ENCODE data around the gene MPP1. TPM values are rescaled to one million over a fixed set of nuclear protein-coding genes. Genes with fewer than 3 reads are reported as not detected.

Gene MPP1
- total RNA-seq, 4 donors from 2014 or later, result 14.3 to 43.2 (median 17.0) TPM

- H3K9me3 ChIP-seq, result no peaks in the 10 kb centered on the region
- no peaks in the 10 kb centered on the region for H3K4me1 ChIP-seq
- no peak for DNase-seq (ENCODE audit: low spot score in 2 of 2)
- no peak overlapping the region for H3K4me3 ChIP-seq
- WGBS, 2 donors, result 62 to 74% methylated on average over 5 of the region's 5 CpGs
- H3K36me3 ChIP-seq, result no peaks in the 10 kb centered on the region
- H3K27me3 ChIP-seq, result no peaks in the 10 kb centered on the region
- TF ChIP-seq EP300 (IDR thresholded peaks at IDR 0.05) (no peak), POLR2A (IDR thresholded peaks at IDR 0.05) (no peak), CTCF (IDR thresholded peaks at IDR 0.05) (no peak)
- no peak overlapping the region for H3K27ac ChIP-seq
These were observed 10.1 kb upstream of the MPP1 start for GRCh38 chrX:154815274-154815818.

DNA sequence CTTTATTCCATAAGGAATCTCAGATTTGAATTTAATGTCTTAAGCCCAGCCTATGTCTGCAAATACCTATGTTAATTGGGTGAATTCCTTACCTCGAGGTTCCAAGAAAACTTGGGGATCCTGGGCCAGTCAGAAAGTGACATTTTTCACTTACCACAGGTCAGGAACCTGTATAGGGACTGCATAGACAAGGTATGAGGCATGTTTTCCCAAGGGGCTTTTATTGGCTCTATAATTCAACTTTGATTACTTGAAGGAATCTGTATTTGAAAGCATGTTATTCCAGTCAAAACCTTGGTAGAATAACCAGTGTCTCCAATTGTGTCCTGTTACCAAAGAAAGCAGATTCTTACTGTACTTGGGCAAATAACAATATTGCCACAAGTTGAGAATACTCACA lies 8.5 kb upstream of the MPP1 start:
- no peak overlapping the region for H3K27ac ChIP-seq
- no peaks in the 10 kb centered on the region for H3K36me3 ChIP-seq
- no peaks in the 10 kb centered on the region for H3K27me3 ChIP-seq
- WGBS, 2 donors, result 17 to 32% methylated on average over 1 of the region's 1 CpG
- H3K4me3 ChIP-seq, result no peak overlapping the region
- H3K4me1 ChIP-seq, result no peaks in the 10 kb centered on the region
- DNase-seq (ENCODE audit: low spot score in 2 of 2), result no peak
- no peak for TF ChIP-seq POLR2A (IDR thresholded peaks at IDR 0.05)
- no peaks in the 10 kb centered on the region for H3K9me3 ChIP-seq

DNA sequence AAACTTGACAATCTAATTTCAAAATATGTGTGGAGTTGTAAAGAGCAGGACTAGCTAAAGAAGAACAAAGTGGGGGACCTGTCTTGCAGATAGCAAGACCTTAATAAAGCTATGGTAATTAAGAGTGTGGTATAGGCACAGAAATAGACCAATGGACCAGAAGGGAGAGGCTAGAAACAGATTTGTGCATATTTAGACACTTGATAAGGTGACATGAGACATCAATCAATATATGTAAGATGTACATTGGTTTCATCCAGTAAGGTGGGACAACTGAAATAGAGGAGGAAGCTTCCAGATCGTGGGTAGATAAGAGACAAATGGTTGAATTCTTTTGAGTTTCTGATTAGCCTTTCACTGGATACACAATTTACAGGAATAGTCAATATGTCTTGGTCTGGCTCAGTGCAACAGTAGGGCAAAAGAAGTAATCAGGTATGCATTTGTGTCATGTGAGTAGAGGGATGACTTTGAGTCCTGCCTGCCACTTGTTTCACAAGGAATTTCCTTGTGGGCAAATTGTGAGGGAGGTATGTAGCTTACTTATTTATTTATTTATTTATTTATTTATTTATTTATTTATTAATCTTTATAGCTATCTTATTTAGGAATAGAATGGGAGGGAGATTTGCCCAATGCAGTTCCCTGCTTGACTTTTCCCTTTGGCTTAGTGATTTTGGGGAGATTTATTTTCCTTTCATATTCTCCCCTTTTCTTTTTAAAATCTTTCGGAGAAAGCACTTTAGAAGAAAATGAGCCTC lies 7.2 kb upstream of the MPP1 start:
- 75 to 92% methylated on average over 2 of the region's 2 CpGs for WGBS, 2 donors
- no peak overlapping the region for H3K4me3 ChIP-seq
- no peak for TF ChIP-seq POLR2A (IDR thresholded peaks at IDR 0.05)
- TF ChIP-seq CTCF (IDR thresholded peaks at IDR 0.05), result no peak
- no peak for TF ChIP-seq EP300 (IDR thresholded peaks at IDR 0.05)
- H3K4me1 ChIP-seq, result no peaks in the 10 kb centered on the region
- H3K9me3 ChIP-seq, result no peaks in the 10 kb centered on the region
- no peaks in the 10 kb centered on the region for H3K27me3 ChIP-seq
- H3K36me3 ChIP-seq, result no peaks in the 10 kb centered on the region
- H3K27ac ChIP-seq, result no peak overlapping the region
- no peak for DNase-seq (ENCODE audit: low spot score in 2 of 2)

DNA sequence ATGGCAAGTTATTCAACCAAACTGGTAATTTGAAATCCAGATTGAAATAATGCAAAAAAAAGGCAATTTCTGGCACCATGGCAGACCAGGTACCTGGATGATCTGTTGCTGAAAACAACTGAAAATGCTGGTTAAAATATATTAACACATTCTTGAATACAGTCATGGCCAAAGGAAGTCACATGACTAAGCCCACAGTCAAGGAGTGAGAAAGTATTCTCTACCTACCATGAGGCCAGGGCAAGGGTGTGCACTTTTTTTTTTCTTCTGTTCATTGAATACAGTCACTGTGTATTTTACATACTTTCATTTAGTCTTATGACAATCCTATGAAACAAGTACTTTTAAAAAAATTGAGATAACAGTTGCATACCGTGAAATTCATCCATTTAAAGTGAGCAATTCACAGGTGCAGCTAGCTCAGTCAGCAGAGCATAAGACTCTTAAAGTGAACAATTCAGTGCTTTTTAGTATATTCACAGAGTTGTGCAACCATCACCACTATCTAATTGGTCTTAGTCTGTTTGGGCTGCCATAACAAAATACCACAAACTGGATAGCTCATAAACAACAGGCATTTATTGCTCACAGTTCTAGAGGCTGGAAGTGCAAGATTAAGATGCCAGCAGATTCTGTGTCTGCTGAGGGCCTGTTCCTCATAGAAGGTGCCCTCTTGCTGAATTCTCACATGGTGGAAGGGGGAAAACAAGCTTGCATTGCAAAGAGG lies 4.8 kb upstream of the MPP1 start:
- Histone ChIP-seq H3K27ac (no peak overlapping the region), H3K4me1 (peaks cover 0 to 6% (median 0%) of the 10 kb centered on the region in 4 donors), H3K9me3 (no peaks in the 10 kb centered on the region), H3K36me3 (no peaks in the 10 kb centered on the region), H3K27me3 (no peaks in the 10 kb centered on the region), H3K4me3 (no peak overlapping the region)
- TF ChIP-seq POLR2A (IDR thresholded peaks at IDR 0.05) (no peak), CTCF (IDR thresholded peaks at IDR 0.05) (no peak), EP300 (IDR thresholded peaks at IDR 0.05) (no peak)
- no peak for DNase-seq (ENCODE audit: low spot score in 2 of 2)
- 66 to 100% methylated on average over 1 of the region's 1 CpG for WGBS, 2 donors

GRCh38 chrX:154806837-154807501 lies 1.7 kb upstream of the MPP1 start:
- no peaks in the 10 kb centered on the region for H3K36me3 ChIP-seq
- peaks cover 0 to 6% (median 0%) of the 10 kb centered on the region in 4 donors for H3K4me1 ChIP-seq
- WGBS, 2 donors, result 90 to 95% methylated on average over 5 of the region's 5 CpGs
- H3K4me3 ChIP-seq, result no peak overlapping the region
- no peaks in the 10 kb centered on the region for H3K27me3 ChIP-seq
- H3K9me3 ChIP-seq, result no peaks in the 10 kb centered on the region
- H3K27ac ChIP-seq, result no peak overlapping the region
- TF ChIP-seq POLR2A (IDR thresholded peaks at IDR 0.05), result no peak
- TF ChIP-seq EP300 (IDR thresholded peaks at IDR 0.05), result no peak
- no peak for TF ChIP-seq CTCF (IDR thresholded peaks at IDR 0.05)
- DNase-seq (ENCODE audit: low spot score in 2 of 2), result no peak
